Neural cell (in vitro differentiated cells): Measurements from ENCODE around the gene SUGCT. TPM values are rescaled to one million over a fixed set of nuclear protein-coding genes. Genes with fewer than 3 reads are reported as not detected.

ENCODE experiments used
- H2AFZ ChIP-seq: fragments of 200-600, 300-800 bp; sonication (generic), shearing (Covaris generic); 2 replicates; pipeline ENCODE4 v1.6.0; 2014; ENCODE audit warnings: low read depth, mild to moderate bottlenecking, antibody characterized with exemption, low read length, moderate library complexity
- H3F3A ChIP-seq: fragments of 200-600 bp; shearing (Covaris generic); 2 replicates; pipeline ENCODE4 v1.6.1; 2016; ENCODE audit warnings: mild to moderate bottlenecking, moderate library complexity, mixed read lengths, antibody characterized with exemption, low read length; ENCODE audit not compliant: insufficient read depth, poor library complexity, severe bottlenecking
- H3K27ac ChIP-seq: fragments of 200-600, 300-800 bp; sonication (generic), shearing (Covaris generic); 2 replicates; pipeline ENCODE4 v1.5.1; 2014; ENCODE audit warnings: mild to moderate bottlenecking, low read length, moderate library complexity
- H3K27me3 ChIP-seq: fragments of 300-800, 200-600 bp; sonication (generic), shearing (Covaris generic); 2 replicates; pipeline ENCODE4 v1.6.0; 2014; ENCODE audit warnings: mild to moderate bottlenecking, low read depth, low read length, moderate library complexity; ENCODE audit not compliant: insufficient read depth
- H3K36me3 ChIP-seq: fragments of 300-800, 200-600 bp; sonication (generic), shearing (Covaris generic); 2 replicates; pipeline ENCODE4 v1.5.1; 2014; ENCODE audit warnings: mild to moderate bottlenecking, antibody characterized with exemption, low read length, moderate library complexity; ENCODE audit not compliant: insufficient read depth
- H3K4me2 ChIP-seq: fragments of 300-800, 200-600 bp; sonication (generic), shearing (Covaris generic); 2 replicates; pipeline ENCODE4 v1.6.0; 2014; ENCODE audit warnings: mild to moderate bottlenecking, low read length
- H3K4me3 ChIP-seq: fragments of 300-800, 200-600 bp; sonication (generic), shearing (Covaris generic); 2 replicates; pipeline ENCODE4 v1.5.1; 2014; ENCODE audit warnings: mild to moderate bottlenecking, low read length, moderate library complexity
- H3K79me2 ChIP-seq: fragments of 200-600 bp; shearing (Covaris generic); replicated peaks from 2 replicates; pipeline ENCODE4 v1.6.0; 2014; ENCODE audit warnings: mild to moderate bottlenecking, low read length, moderate library complexity; ENCODE audit not compliant: insufficient read depth
- H3K9ac ChIP-seq: fragments of 300-800, 200-600 bp; sonication (generic), shearing (Covaris generic); 2 replicates; pipeline ENCODE4 v1.6.1; 2016; ENCODE audit warnings: mild to moderate bottlenecking, low read length, mixed read lengths
- H3K9me2 ChIP-seq: fragments of 200-600 bp; shearing (Covaris generic); 2 replicates; pipeline ENCODE4 v1.6.1; 2016; ENCODE audit warnings: mild to moderate bottlenecking, low read length, mixed read lengths; ENCODE audit not compliant: insufficient read depth
- H3K9me3 ChIP-seq: fragments of 200-600, 300-800 bp; sonication (generic), shearing (Covaris generic); 2 replicates; pipeline ENCODE4 v1.6.1; 2016; ENCODE audit warnings: mild to moderate bottlenecking, mixed run types, low read length, moderate library complexity, mixed read lengths
- H4K20me1 ChIP-seq: fragments of 200-600 bp; shearing (Covaris generic); 2 replicates; pipeline ENCODE4 v1.6.1; 2016; ENCODE audit warnings: mild to moderate bottlenecking, mixed run types; ENCODE audit not compliant: insufficient read depth
- EP300 ChIP-seq: fragments of 450-650 bp; conservative IDR thresholded peaks from 2 replicates; pipeline ENCODE4 v1.6.1; 2014; ENCODE audit warnings: antibody characterized with exemption, mild to moderate bottlenecking, moderate library complexity; ENCODE audit not compliant: poor library complexity, severe bottlenecking
- EZH2 ChIP-seq: fragments of 200-600, 300-800 bp; shearing (Covaris generic), sonication (generic); IDR thresholded peaks from 2 replicates; pipeline ENCODE4 v1.6.1; 2014; ENCODE audit warnings: antibody characterized with exemption, low read length, borderline replicate concordance, mild to moderate bottlenecking; ENCODE audit not compliant: insufficient read depth, poor library complexity, severe bottlenecking
- MXI1 ChIP-seq: fragments of 450-650 bp; conservative IDR thresholded peaks from 2 replicates; pipeline ENCODE4 v1.6.1; 2014; ENCODE audit warnings: antibody characterized with exemption, mild to moderate bottlenecking; ENCODE audit not compliant: poor library complexity, severe bottlenecking
- POLR2AphosphoS5 ChIP-seq: IDR thresholded peaks from 2 replicates; pipeline ENCODE4 v1.6.1; 2012
- RAD21 ChIP-seq: fragments of 450-650 bp; conservative IDR thresholded peaks from 2 replicates; pipeline ENCODE4 v1.6.1; 2014; ENCODE audit warnings: antibody characterized with exemption, mild to moderate bottlenecking, moderate library complexity
- SMC3 ChIP-seq: fragments of 450-650 bp; conservative IDR thresholded peaks from 2 replicates; pipeline ENCODE4 v1.6.1; 2014; ENCODE audit warnings: antibody characterized with exemption, mild to moderate bottlenecking, moderate library complexity; ENCODE audit not compliant: poor library complexity
- TAF1 ChIP-seq: IDR thresholded peaks from 2 replicates; pipeline ENCODE4 v1.6.1; 2012; ENCODE audit warnings: low read depth
- polyA plus RNA-seq: library from polyadenylated mRNA; depleted of rRNA; stranded (reverse); fragments of >200 nt; gene quantifications from 2 replicates; pipeline ENCODE4 v1.2.3, GENCODE V29; 2014
- TF ChIP-seq, protein P1 (sequence below): IDR thresholded peaks from 2 replicates; pipeline ENCODE4 v1.6.1; 2012; ENCODE audit warnings: borderline replicate concordance
- TF ChIP-seq, protein P2 (sequence below): fragments of 450-650 bp; IDR thresholded peaks from 2 replicates; pipeline ENCODE4 v1.5.1; 2014; ENCODE audit warnings: antibody characterized with exemption, mild to moderate bottlenecking, moderate library complexity; ENCODE audit not compliant: poor library complexity, severe bottlenecking

SUGCT gene
- polyA plus RNA-seq, 1 donor from 2014 or later: not detected

- Histone ChIP-seq H3K9me2 (no peaks in the 10 kb centered on the region), H2AFZ (peak overlapping the region; percentile 21), H3F3A (no peaks in the 10 kb centered on the region), H3K36me3 (no peaks in the 10 kb centered on the region), H3K27ac (peak overlapping the region; percentile 43), H3K9me3 (no peaks in the 10 kb centered on the region), H3K4me2 (no peak overlapping the region), H3K9ac (peak overlapping the region; percentile 19), H4K20me1 (no peaks in the 10 kb centered on the region), H3K4me3 (peak overlapping the region; percentile 16), H3K79me2 (no peaks in the 10 kb centered on the region), H3K27me3 (no peaks in the 10 kb centered on the region)
- TF ChIP-seq SMC3 (peak; percentile 97), EZH2 (no peak), TAF1 (no peak), RAD21 (peak; percentile 98), EP300 (peak; percentile 51), MXI1 (no peak), POLR2AphosphoS5 (peak; percentile 35)
- TF ChIP-seq, protein P1, sequence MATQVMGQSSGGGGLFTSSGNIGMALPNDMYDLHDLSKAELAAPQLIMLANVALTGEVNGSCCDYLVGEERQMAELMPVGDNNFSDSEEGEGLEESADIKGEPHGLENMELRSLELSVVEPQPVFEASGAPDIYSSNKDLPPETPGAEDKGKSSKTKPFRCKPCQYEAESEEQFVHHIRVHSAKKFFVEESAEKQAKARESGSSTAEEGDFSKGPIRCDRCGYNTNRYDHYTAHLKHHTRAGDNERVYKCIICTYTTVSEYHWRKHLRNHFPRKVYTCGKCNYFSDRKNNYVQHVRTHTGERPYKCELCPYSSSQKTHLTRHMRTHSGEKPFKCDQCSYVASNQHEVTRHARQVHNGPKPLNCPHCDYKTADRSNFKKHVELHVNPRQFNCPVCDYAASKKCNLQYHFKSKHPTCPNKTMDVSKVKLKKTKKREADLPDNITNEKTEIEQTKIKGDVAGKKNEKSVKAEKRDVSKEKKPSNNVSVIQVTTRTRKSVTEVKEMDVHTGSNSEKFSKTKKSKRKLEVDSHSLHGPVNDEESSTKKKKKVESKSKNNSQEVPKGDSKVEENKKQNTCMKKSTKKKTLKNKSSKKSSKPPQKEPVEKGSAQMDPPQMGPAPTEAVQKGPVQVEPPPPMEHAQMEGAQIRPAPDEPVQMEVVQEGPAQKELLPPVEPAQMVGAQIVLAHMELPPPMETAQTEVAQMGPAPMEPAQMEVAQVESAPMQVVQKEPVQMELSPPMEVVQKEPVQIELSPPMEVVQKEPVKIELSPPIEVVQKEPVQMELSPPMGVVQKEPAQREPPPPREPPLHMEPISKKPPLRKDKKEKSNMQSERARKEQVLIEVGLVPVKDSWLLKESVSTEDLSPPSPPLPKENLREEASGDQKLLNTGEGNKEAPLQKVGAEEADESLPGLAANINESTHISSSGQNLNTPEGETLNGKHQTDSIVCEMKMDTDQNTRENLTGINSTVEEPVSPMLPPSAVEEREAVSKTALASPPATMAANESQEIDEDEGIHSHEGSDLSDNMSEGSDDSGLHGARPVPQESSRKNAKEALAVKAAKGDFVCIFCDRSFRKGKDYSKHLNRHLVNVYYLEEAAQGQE: no peak
- TF ChIP-seq, protein P2, sequence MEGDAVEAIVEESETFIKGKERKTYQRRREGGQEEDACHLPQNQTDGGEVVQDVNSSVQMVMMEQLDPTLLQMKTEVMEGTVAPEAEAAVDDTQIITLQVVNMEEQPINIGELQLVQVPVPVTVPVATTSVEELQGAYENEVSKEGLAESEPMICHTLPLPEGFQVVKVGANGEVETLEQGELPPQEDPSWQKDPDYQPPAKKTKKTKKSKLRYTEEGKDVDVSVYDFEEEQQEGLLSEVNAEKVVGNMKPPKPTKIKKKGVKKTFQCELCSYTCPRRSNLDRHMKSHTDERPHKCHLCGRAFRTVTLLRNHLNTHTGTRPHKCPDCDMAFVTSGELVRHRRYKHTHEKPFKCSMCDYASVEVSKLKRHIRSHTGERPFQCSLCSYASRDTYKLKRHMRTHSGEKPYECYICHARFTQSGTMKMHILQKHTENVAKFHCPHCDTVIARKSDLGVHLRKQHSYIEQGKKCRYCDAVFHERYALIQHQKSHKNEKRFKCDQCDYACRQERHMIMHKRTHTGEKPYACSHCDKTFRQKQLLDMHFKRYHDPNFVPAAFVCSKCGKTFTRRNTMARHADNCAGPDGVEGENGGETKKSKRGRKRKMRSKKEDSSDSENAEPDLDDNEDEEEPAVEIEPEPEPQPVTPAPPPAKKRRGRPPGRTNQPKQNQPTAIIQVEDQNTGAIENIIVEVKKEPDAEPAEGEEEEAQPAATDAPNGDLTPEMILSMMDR: peak; percentile 94
These were observed 194.9 kb downstream of the SUGCT start for GRCh38 chr7:40329601-40330153.

GRCh38 chr7:40330408-40330807 is 195.6 kb downstream of the SUGCT start:
- Histone ChIP-seq H3K9ac (no peak overlapping the region), H3K79me2 (no peaks in the 10 kb centered on the region), H3K27me3 (no peaks in the 10 kb centered on the region), H3K27ac (peak overlapping the region; percentile 43), H3K4me2 (no peak overlapping the region), H4K20me1 (no peaks in the 10 kb centered on the region), H3K9me2 (no peaks in the 10 kb centered on the region), H3K4me3 (no peak overlapping the region), H3F3A (no peaks in the 10 kb centered on the region), H3K36me3 (no peaks in the 10 kb centered on the region), H2AFZ (no peak overlapping the region), H3K9me3 (no peaks in the 10 kb centered on the region)
- TF ChIP-seq SMC3 (no peak), EZH2 (no peak), MXI1 (no peak), RAD21 (no peak), TAF1 (no peak), POLR2AphosphoS5 (no peak), EP300 (no peak)
- TF ChIP-seq, protein P1: no peak
- TF ChIP-seq, protein P2: no peak
